Activated effector memory CD4-positive, alpha-beta T cell treated with Interleukin-2 at 50 U/mL for 16 hours (primary cell): ENCODE measurements around the gene ATXN10.

ENCODE experiments used
- DNase-seq: peaks from one replicate; pipeline ENCODE4 v3.0.0-alpha.2; 2020

Gene ATXN10

DNA sequence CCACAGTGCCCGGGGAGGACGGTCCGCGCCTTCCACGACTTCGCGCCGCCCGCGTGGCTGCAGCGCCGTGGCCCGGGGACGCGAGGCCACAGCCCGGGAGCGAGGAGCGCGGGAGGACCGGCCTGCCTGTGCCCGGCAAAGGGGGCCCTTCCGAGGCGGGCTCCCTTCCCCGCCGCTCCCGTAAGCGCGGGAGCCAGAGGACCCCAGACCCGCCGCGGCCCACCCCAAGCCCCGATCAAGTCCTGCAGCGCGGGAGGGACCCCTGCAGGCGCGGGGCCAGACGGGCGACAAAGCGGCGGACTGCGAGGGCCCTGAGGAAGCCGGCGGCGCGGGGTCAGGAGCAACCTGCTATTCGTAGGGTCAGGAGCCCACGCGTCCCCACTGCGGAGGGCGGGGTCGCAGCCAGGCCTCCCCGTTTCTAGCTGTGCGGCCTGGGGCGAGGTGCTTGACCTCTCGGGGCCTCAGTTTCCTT is 195.0 kb downstream of the ATXN10 start:
- DNase-seq = no peak

DNA sequence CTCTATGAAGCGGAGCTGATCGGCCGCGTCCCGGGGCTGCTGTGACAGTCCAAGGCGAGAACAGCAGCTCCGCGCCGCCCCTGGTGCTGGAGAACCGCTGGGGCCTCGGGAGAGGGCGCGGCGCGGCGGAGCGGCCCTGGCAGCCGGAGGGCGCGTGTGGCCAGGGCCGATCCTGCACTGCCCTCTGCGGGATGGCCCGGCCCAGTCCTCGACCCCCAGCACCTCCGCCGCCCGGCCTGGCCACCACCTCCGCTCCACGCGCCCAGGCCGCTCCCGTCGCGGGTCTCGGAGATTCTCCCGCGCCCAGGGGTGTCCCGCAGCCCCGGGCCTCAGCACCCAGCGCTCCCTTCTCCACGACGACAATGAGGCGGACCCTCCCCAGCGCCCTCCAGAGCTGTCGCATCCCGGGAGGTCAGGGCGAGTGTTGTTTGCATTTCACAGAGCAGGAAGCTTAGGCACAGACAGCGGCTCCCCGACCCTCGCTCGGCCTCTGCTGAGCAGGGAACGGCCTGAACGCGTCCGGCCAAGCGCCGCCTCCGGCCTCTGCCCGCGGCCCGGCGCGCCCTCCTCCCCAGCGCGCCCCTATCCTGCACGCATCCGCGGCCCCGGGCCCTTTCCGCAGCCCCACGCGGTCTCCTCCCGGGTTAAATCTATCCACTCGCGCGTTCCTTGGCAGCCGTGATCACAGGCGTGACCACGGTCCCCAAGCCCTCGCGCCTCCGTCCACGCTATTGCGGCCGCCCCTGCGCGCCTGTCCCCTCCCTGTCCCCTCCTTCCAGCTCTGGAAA is 195.7 kb downstream of the ATXN10 start:
- DNase-seq = no peak

DNA sequence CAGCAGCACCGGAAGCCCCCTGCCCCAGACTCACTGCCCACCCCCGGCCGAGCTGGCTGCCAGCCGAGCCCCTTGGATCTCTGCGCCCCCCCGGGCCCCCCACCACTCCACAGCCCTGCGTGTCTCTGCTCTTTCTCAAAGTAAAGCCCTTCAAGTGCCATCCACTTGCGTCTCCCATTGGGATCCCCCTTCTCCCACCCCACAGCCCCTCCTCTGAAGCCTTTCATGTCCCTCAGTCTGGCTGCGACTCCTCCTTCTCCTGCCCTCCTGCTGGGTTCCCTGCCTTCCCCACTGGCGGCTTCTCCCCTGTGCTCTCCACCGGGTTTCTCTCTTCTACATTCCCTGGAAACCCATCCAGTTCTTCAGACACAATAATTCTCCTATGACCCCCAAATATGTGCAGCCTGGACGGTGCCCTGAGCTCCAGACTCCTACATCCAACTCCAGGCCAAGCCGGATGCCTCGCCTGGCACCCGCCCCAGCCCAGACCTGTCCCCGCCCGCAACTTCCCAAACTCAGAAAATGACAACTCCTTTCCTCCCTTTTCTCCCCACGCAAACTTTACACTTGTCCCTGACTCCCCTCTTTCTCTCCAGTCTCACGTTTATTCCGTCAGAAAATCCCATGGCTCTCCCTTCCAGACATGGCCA is 196.4 kb downstream of the ATXN10 start:
- DNase-seq = no peak

DNA sequence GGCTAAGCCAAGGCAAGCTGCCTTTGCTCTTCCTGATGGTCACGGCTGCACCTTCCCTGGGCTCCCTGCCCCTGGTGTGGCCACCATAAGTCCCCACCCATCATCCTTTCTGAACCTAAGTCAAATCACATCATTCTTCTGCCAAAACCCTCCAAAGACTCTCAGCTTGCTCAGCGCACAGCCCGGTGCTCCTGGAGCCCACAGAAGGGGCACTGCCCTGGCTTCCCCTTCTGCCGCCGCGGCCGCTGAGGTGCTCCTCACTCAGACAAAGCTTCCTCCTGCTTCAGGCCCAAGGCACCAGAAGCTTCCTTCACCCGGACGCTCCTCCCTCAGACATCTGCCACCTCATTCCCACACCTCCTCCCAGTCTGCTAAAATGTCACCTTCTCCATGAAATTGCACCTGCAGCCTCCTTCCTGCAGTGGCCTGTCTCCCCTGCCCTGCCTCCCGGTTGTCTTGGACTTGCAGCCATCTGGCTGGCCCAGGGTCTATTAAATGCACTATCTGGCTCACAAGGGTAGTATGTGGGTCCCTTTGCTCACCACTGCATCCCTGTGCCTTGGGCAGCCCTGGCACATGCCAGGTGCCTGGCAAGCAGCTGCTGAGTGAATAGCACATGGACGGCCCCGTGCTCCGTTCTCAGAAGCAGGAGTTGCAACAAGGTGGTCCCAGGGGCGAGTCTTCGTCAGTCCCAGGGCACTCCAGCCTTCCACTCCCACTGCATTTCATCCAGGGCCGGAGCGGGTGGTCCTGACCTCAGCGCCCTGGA is 197.1 kb downstream of the ATXN10 start:
- no peak for DNase-seq

GRCh38 chr22:45869340-45869847 is 197.8 kb downstream of the ATXN10 start:
- DNase-seq = no peak

DNA sequence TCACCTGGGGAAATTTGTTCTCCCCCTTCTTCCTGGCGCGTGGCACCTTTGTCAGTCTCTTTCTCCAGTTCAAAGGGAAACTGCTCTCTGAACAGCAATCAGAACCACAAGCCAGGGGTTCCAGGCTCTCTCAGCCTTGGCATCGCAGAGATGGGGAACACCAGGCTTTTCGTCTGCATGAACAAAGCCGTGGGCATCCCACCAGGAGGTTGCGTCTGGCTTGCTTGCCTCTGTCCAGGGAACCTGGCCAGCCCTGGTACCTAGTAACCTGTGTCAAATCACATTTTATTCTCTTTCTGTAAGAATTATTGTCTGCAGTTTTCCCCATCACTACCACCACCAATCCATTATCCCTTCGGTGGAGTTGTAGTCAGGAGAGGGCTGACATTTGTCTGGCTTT is 198.4 kb downstream of the ATXN10 start:
- no peak for DNase-seq

GRCh38 chr22:45871721-45872120 is 200.1 kb downstream of the ATXN10 start:
- no peak for DNase-seq

DNA sequence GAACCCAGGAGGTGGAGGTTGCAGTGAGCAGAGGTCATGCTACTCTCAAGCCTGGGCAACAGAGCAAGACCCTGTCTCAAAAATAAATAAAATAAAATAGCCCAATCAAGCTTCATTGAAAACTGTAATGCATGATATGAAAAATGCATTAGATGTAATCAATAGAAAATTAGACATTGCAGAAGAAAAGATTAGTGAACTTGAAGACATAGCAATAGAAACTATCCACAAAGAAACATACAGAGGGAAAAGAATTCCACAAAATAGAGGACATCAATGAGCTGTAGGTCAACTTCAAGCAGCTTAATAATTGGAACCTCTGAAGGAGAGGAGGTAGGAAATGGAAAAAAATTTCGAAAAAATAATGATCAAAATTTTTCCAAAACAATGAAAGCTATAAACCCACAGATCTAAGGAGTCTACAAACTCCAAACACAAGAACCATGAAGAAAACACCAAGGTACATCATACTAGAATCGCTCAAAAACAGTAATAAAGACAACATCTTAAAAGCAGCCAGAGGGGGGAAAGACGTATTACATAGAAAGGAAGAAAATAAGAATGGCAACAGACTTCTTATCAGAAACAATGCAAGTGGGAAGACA is 201.1 kb downstream of the ATXN10 start:
- DNase-seq = no peak

- no peak for DNase-seq
Observed at GRCh38 chr22:45876136-45877035, 204.8 kb downstream of the ATXN10 start.

DNA sequence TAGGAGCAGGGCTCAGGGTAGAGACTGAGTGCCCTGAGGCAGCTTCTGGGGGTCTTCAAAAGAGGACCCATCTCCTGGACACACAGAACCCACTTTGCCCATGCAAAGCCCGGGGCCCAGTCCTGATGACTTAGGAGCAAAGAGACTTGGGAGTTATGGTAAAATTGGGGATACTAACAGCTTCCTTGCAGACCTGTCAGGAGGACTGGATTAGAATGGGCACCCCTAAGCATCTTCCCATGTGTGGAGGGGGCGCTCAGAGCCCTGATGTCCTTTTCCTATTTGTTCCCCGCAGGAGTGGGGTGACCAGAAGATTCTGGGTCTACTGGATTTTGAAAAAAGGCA is 205.4 kb downstream of the ATXN10 start:
- DNase-seq = no peak

- no peak for DNase-seq
Observed at GRCh38 chr22:45877651-45878050, 206.0 kb downstream of the ATXN10 start.

DNA sequence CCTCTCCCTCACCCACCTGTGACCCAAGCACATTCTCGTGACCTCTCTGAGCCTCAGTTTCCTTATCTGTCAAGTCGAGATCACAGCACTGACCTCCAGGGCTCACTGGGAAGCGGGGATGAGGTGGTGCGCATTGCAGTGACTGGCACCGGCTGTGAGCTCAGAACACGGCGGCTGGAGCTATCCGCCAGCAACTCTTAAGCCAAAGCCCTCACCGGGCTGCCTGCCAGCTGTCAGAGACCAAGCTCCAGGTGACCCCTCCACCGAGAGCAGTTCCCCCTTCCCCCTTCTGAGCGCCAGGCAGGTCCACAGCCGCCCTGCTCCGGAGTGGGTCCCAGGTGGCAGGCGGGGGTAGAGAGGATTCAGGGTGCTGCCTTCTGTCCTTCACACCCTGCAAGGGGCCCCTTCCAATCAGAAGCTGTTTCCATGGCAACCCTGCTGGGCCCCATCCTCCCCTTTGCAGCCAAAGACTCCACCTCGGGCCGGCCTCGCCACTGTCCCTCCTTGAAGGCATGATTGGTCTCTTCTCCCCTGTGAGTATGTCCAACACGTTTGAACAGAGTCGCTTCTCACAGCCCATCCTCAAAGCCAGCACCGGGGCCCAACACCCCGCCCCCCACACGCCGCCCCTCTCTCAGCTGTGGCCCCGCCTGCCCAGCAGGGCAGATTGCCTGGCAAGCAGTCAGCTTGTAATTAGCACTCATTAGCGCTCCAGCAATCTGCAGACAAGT is 206.6 kb downstream of the ATXN10 start:
- DNase-seq = no peak

- no peak for DNase-seq
Observed at GRCh38 chr22:45878901-45879551, 207.4 kb downstream of the ATXN10 start.

GRCh38 chr22:45879552-45879949 is 207.9 kb downstream of the ATXN10 start:
- no peak for DNase-seq

DNA sequence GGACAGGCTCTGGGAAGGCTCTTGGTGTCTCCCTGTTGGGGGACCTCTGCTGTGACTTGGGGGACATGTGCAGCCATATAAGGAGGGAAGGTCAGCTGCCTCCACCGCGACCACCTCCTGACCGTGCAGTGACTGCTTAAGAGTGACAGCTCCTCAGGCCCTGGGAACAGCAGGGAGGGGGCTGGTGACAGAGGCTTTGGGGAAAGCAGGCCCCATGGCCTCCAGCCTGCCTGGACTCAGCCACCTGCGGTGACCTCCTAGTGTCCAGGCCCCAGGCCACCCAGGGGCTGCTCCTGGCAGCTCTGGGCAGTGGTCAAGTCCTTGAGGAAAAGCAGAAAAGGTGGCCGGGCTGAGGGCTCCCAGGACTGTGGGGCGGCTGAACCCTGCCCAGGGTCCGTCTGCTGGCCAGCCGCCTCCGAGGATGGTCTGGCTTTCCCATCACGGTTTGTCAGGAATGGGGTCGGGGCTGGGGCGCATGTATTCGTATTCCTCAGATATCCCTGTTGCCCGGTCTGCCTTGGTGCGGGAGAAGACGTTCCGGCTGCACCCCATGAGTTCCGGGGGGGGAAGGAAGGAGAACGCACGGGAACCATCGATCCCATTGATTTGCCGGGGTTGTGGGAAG is 208.6 kb downstream of the ATXN10 start:
- DNase-seq = no peak

DNA sequence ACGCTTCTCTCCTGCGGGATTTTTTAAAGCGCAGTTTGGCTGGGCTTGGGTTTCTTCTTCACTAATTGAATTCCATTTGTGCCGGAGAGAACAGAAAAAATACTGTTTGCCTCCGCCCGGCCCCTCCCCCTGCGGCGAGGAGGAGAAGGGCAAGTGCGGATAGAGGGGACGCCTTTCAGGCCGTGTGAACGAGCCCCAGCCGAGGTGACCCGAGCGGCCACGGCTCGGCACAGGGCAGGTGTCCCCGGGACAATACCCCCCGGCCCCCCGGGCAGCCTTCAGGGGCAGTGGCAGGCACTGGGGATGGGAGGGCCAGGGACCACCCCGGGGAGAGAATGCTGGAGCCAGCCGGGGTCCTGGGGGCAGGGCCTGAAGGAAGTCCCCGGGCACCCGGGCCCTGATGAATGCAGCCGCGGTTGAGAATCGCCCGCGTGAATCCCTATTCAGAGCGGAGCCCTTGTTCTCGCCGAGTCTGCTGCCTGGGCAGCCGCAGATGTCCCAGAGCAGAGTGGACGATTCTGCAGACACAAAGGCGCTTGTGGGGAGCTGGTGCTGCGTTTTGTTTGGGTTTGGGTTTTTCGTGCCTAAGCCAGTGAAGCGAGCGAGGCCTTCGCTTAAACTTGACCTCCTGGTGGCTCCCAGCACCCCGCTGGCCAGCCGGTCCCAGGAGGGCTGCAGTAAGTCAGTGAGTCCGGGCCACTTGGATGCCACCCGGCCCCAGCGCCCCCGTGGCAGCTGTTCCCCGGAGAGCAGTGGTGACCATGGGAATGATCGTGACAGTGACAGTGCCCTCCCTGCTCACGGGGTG is 209.3 kb downstream of the ATXN10 start:
- DNase-seq = no peak

DNA sequence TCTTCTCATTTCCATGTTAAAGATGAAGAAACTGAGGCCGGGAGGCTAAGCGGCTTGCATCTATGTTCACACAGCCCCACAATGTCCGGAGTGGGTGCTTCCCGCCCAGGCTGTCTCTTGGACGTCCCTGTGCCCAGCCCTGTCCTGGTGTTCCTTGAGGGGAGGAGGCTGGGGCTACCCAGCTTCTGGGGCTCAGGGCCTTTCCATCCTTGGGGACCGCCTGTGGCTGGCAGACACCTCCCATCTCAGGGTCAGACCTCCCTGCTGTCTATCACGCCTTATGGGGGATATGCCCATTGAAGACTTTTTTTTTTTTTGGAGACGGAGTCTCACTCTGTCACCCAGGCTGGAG is 209.9 kb downstream of the ATXN10 start:
- no peak for DNase-seq

- no peak for DNase-seq
Observed at GRCh38 chr22:45882881-45883810, 211.5 kb downstream of the ATXN10 start.

DNA sequence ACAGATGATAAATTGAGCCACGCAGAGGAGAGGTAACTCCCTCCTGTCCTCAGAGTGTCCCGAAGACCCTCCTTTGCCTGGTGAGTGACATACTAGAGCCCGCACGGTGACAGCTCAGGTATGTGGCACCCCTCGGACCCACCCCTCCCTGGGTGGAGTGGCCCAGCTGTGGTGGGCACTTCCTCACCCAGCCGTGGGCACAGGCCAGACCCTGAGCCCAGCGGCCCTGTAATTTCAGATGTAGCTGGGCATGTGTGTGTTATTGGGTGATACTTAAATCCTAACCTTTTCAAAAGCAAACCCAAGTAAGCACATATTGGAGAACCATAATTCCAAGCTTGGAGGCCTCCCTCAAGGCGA is 212.2 kb downstream of the ATXN10 start:
- DNase-seq = no peak
